HG03571 (cell line): ENCODE results near the gene EPHB2.

Experiments used
- ATAC-seq: cut with Tn5 transposase; IDR thresholded peaks from one replicate; pipeline ENCODE4 v1.9.1; 2021; ENCODE audit not compliant: unreplicated experiment

Gene EPHB2

DNA sequence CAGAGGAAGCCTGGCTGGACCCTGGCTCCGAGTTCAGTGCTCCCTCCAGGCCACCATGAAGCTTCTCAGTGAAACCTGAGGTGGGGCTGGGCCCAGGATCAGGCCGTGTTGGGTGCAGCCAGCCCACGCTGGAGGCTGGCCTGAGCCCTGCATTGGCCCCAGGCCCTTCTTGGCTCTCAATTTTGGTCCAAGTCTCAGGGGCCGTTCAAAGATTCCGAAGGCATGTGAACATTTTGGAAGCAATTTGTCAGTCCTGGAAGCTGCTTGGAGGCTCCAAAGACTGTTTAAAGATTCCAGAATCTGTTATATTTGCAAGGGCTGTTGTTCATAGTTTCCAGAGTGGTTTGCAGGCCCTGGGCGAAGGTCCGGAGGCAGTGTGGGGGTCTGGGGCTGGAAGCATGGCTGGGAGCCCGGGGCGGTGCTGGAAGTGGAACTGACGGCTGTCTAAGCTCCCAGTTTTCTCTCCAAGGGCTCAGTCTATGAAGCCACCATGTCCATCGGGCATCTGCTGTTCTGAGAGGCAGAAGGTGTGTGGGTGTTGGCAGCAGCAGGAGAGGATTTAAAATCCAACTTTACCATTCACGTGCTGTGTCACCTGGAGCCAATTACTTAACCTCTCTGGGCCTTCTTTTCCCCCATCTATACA is 104.9 kb downstream of the EPHB2 start:
- no peak for ATAC-seq

DNA sequence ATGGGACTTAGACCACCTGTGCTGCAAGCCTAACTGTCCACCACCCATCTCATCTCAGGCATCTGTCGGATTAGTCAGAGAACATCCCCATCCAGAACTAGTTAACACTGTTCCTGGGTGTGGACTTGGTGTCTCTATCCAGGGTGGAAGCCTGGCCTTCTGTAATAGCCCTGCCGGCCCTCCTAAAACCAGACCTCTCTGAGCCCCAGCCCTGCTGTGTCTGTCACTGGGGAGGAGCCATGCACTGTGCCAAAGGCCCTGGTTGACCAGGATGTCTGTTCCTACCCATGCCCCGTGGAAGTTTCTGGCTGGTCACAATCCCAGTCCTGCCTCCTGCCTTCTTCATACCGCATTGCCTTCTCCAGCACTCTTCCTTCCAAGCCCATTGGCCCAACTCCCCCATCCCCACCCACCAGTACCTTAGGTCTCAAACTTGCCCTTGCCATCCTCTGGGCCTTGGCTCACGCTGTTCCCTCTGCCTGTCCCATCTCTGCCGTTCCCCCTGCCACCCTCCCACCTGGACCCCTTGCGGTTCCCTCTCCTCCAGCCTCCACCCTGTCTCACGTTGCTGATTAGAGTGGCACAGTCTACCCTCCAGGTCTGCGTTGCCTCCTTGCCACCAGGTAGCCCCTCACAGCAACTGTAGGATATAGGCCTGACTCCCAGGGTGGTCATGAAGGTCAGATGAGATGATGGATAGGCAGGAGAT is 105.6 kb downstream of the EPHB2 start:
- no peak for ATAC-seq

DNA sequence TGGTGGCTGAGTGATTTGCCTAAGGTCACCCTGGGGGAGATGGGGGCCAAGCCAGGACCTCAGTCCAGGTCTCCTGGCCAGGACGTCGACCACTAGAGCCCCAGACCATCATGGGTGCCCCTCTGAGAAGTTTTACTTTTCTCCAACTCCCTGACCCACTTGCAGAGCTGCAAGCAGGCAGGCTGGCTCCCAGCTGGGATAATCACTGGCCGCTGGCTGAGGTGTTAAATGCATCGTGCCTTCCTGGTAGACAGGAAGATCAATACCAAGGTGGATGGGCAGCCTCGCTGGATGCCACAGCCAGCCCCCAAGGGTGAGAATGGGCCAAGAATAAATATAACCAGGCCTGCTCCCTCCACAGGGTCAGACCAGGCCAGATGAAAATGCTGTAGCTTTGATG is 106.2 kb downstream of the EPHB2 start:
- no peak for ATAC-seq

DNA sequence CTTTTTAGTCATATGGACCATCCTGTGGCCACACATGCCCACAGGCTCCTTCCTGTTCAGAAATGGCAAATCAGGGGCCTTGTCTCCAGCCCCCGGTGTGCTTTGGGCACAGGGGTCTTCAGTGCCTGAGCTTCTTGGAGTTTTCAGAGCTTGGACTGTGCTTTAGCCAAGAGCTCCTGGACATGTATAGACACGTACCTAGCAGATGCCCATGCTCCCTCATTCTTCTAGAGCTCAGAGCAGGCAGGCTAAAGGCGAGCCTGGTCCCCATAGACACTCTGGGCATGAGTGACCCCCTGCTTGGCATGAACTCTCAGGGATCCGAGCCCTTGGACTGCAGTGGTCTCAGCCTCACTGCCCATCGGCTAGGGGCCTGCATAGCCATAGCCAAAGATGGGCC is 106.8 kb downstream of the EPHB2 start:
- ATAC-seq = no peak

DNA sequence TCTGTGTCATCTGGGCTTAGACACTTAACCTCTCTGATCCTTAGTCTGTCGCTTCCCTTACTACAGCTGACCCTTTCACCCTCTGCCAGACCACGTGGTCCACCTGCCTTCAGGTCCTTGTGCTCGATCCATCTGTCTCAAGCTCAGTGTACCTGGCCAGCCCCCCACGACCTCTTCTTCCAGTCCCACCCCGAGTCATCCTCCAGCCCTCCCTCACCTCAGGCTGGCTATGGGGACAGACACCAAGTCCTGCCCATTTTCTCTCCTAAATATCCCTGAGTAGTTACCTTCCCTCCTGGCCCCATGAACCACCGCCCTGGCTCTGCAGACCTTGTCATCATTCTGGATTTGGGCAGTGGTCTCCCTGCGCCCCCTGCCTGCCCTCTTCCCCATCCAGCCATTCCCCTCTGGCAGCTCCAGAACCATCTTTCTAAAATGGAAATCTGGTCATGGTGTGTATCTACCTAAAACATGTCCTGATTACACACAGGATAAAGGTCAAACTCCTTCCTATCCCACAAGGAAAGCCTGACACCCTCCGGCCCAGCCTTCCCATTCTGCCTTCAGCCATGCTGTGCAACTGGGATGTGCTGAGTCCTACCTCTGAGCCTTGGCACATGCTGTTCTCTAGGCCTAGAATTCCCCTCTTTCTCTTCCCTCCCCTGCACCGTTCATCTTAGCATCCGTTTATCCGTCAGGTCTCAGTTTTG is 107.6 kb downstream of the EPHB2 start:
- ATAC-seq = no peak

DNA sequence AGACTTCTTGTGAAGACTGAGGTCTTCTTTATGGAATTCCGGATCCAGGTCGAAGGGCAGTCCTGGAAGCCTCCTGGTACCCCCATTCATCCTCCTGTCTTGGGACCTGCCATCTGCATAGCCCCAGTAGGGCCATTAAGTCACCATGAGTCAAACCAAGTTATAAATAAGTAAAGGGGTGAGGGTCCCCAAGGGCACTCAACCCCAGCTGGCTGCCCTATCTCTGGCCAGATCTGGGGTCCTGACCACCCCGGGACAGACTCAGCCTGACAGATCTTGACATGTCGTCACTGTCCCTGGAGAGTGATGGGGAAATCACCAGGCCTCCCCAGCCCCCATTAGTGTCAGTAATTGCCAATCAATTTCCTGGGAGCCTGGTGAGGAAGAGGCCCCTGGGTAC is 108.7 kb downstream of the EPHB2 start:
- no peak for ATAC-seq

DNA sequence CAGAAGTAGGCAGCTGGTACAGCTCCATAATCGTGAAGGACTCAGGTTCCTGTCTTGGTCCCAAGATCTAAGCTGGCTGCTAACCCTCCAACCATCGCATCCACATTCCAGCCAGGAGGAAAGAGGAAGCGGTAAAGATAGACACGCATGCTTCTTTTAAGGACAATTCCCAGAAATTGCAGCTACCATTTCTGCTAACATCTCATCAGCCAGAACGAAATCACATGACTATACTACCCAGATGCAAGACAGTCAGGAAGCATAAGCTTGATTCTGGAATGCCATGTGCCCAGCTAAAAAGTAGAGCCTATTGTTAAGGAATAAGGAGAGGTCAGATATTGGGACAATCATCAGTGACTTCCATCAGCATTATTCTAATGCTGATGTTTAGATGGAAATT is 110.4 kb downstream of the EPHB2 start:
- ATAC-seq = no peak

DNA sequence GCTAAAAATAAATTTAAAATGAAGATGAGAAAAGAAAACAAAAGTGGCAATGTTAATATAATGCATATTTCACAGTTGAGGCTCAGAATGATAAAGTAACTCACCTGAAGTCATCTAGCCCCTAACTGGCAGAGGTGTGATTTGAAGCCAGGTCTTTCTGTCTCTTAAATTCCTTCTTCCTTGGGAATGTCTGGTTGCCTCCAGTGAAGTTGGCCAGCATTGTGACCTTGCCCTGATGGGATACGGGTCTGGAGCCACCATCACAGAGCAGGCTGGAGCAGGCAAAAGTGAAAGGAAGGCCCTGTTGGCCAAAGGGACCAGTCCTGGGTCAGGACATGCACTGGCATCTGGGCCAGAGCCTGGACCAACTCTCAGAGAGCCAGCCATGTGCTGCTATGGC is 111.7 kb downstream of the EPHB2 start:
- no peak for ATAC-seq

DNA sequence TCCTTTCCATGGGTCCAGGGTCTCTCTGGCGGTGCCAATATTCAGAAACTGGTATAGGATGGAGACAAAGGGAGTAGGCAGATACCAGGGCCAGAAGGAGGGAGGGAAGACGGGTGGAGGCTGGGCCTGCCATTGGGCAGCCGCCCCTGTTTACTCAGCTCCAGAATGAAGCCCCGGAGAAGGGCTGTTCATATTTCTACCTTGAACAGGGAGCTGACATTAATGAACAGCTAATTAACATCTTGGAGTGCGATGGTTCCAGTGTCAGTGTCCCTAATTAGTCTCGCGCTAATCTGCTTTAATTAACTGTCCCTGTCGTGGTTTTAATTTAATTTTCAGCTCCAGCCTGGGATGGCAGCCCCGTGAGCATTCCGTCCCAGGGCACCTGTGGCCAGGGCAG is 113.8 kb downstream of the EPHB2 start:
- ATAC-seq = no peak

DNA sequence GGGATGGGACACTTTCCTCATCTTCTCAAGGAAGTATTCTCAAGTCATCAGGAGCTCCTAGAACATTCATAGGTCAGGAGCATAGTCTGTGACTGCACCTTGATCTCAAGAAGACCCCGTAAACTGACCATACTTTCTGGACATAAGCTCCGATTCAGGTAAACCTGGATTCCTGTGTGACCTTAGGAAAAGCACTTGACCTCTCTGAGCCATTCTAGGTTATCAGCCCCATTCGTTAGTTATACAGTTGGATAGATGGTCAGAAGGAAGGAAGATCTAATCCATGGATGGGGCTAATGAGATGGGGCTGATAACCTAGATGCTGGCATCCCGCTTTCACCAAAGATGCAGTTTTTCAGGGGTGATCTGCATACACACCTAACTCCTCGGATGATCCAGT is 114.3 kb downstream of the EPHB2 start:
- no peak for ATAC-seq

DNA sequence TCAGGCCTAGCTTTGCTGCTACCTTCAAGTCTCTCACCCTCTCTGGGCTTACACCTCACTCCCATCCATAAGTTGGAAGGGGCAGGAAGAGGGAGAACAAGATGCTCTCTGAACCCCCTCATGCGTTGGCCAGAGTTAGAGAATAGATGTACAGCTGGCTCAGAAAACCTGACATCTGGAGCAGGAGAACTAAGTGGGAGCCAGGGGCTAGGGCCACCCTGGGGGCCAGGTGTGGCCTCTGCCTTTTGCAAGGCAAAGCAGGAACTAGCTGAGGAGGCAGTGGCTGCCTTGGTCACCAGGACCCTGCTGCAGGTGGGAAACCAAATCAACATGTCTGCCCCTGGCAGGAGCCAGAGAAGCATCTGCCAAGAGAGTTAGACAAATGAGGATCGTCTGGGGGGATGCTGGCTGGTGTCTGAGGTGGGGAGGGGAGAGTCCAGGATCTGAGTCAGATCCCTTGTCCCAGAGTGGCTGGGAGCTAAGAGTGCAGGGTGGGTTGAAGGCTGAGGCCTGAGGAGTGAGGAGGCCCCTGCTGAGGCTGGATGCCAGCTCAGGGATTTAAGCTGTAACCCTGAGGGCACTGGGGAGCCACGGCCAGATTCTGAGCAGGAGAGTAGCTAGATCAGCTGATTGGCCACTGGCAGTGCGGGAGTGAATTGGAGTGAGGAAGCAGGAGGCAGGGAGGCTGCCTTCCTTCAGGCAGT is 115.0 kb downstream of the EPHB2 start:
- no peak for ATAC-seq

DNA sequence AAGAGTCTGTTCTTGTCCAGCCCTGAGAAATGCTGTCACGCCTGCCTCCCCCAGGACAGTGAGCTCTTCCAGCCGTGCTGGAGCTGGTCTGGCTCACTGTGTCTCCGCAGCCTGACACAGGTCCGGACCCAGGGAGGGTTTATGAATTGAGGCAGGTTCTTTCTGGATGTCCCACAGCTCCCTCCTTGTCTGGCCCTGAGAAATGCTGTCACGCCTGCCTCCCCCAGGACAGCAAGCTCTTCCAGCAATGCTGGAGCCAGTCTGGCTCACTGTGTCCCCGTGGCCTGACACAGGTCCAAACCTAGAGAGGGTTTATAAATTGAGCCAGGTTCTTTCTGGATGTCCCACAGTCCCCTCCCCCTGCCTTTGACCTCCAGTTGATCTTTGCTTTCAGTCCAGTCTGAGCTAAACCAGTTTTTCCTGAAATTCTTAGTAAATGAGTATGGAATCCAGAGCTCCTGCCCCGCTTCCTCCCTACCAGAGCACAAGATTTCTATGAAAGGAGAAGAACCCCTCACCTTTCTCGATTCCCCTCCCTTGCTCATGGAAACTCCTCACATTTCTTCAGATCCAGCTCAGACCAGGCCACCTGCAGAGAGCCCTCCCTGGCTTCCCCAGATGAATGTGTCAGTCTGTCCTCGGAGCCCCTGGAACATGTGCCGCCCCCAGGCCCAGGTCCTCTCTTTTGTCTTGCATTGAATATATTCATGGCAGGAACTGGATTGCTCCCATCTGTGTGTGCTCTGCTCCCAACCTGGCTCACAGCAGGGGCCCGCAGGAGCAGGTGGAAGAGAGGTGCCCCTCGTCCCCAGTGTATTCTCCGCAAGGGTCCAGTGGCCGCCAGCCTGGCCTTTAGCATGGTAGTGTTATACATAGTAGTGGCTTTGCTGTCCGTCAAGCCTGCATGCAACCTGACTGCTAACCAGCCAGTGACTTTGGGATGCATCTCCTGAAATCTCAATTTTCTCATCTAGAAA is 116.3 kb downstream of the EPHB2 start:
- ATAC-seq = no peak

DNA sequence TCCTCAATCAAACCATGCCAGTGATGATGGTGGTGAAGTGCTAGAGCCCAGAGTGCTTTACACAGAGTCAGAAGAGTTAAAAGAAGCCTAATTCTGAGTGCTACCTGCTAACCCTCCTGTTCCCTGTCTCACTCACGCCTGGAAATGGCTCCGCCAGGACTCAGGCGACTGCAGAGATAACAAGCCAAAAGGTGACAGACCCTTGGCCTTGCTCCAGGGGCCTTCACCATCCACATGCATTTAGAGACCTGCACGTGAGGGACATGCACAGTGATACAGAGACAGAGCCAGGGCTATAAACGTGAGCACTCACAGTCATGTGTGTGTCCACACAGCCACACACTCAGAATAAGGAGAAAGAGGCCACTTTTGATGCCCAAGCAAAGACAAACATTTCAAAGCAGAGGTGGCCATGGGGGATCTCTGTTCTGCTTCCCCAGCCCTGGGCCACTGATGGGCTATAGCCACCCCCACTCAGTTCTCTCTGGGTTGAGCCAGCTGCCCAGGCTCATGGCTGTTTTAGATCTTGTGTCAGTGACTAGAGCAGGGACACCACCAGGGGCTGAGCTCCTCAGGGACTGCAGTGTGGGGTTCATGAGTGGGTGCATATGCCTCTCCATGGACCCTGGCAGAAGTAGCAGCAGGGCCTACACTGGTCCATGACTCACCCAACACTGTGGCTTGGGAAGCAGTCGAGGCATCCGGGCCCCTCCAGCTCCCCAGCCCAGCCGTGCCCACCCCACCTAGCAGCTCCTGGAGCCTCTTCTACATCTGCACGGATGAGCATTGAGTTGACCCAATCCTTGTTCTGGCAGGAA is 117.2 kb downstream of the EPHB2 start:
- no peak for ATAC-seq

DNA sequence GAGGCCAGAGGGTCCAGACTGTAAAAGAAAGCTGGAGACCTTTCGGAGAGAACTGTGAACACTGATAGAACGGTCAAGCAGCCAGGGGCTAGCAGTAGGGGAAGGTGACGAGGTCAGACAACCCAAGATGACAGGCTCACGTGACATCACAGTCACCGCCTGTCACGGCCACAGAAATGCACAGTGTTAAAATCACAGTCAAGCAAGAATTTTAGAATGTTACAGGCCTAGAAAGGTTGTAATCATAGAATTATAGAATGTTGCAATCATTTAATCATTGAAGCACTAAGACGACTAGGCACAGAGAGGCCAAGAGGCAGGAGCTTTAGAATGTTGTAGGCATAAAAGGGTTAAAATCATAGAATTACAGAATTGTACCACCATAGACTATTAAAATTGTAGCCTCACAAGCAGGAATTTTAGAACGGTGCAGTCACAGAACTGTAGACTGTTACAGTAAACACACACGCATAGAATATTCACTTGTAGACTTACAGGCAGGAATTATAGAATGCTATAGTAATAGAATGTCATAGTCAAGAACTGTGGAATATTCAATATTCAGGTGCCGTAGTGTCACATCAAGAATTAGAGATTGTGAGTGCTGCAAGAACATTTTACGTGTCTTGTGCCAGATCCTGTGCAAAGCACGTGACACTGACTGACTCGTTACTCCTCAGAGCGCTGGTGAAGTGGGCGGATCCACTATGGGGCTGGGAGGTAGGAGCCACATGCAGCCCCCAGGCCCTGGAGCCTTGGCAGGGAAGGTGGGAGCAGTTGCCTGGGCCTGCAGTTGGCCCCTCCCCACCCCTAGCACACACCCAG is 118.1 kb downstream of the EPHB2 start:
- no peak for ATAC-seq

DNA sequence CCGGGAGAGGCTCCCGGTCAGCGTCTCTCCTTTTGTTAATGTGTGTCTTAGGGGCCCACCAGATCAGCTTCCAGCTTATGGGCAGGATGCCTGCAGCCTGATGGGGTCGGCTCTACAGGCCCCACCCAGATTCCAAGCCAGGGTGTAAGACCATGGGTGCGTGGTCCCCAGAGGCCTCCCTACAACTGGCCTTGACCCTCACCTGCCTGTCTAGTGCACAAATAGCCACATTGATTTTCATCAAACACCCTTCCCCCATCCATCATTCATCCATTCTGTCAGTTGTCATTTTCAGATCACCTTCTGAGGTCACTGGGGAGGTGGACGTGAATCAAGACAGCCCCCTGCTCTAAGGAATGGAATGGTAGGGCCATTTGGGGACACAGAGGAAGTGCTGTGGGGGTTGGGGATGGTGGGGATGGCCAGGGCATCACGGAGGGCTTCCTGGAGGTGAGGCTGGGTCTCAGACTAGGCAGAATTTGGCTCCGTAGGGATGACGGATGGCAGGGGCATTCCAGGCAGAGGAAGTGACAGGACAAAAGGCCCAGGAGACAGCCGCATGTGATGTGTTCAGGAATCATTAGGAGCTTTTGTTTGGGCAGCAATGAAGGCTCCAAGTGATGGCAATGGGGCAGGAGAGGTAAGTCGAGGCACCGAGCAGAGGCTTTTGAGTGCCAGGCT is 118.8 kb downstream of the EPHB2 start:
- ATAC-seq = no peak

DNA sequence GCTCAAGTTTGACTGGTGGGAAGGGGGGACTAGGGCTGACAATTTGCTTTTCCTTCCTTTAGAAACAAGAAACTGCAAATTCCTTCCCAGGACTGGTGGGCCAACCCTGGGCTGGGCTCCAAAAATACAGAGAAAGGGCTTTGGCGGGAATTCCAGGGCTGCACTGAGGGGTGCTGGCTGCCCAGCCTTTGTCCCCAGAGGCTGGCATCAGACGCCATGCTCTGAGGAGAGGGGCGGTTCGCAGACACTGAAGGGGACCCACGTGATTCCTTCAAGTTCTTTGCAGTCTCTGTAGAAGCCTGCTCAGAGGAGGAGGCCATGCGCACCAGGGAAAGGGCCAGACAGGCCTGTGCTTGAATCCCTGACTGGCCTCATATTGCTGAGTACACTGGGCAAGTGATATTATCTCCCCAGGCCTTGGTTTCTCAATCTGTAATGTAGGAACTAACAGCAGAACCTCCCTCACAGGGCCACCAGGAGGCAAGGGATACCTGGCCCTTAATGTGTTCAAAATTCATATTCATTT is 119.5 kb downstream of the EPHB2 start:
- ATAC-seq = no peak

DNA sequence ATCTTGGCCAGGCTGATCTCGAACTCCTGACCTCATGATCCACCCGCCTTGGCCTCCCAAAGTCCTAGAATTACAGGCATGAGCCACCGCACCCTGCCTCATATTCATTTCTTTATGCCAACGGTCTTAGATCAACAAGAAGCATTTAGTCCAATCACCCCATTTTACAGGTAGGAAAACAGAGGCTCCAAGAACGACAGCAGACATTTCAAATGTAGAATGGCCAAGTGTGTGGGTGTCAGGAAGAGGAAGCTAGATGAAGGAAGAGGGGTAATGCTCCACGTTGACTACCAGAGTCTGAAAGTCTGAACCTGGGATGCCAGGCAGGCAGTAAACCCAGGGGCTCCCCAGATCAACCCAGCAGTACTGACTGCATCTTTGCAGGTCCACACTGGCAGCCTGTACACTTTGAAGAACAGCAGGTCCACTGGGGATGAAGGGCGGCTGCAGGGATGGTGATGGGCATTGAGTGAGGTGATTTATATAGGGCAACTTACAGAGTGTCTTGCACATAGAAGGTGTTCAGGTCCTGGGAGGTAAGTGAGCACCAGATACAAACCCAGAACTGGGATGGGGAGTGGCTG is 120.2 kb downstream of the EPHB2 start:
- no peak for ATAC-seq
